Esophagus squamous epithelium (tissue), 5 donors: ENCODE results near the gene PLXND1. TPM values are rescaled to one million over a fixed set of nuclear protein-coding genes. Genes with fewer than 3 reads are reported as not detected.

ENCODE experiments used
- DNase-seq: peaks from one replicate; lab custom pipeline; 2025; lab: John Stamatoyannopoulos, UW
- H3K27ac ChIP-seq, 4 donors: fragments of 200-600 bp; sonication (generic); one replicate each; pipeline ENCODE4 v1.5.1; 2016 to 2019; ENCODE audit warnings: mild to moderate bottlenecking in 1 of 4
- H3K27me3 ChIP-seq, 4 donors: fragments of 200-600 bp; sonication (generic); 1 replicate in 3 of 4; 2 replicates in 1 of 4; pipeline versions ENCODE4 v1.5.1 to v1.6.0; 2017 to 2021; ENCODE audit warnings: antibody characterized with exemption in 1 of 4
- H3K36me3 ChIP-seq, 3 donors: fragments of 200-600 bp; sonication (generic); one replicate each; pipeline ENCODE4 v1.5.1; 2016 to 2019
- H3K4me1 ChIP-seq, 3 donors: fragments of 200-600 bp; sonication (generic); one replicate each; pipeline ENCODE4 v1.5.1; 2017 to 2019
- H3K4me3 ChIP-seq, 4 donors: fragments of 200-600 bp; sonication (generic); 1 replicate in 3 of 4; 2 replicates in 1 of 4; pipeline ENCODE4 v1.5.1; 2016 to 2019; ENCODE audit warnings: mild to moderate bottlenecking in 2 of 4, moderate library complexity in 1 of 4
- H3K9me3 ChIP-seq, 3 donors: fragments of 200-600 bp; sonication (generic); one replicate each; pipeline ENCODE4 v1.5.1; 2016 to 2019
- POLR2A ChIP-seq, 4 donors: fragments of 450-650 bp; IDR thresholded peaks; one replicate each; pipeline ENCODE4 v1.6.1; 2017; ENCODE audit warnings: antibody characterized with exemption in 4 of 4, mild to moderate bottlenecking in 4 of 4, moderate library complexity in 3 of 4
- WGBS, 2 donors: methylation state at CpG; one replicate each; pipeline ENCODE4 v1.1.5; 2018; 5-methylcytosine and 5-hydroxymethylcytosine counted together
- intact Hi-C: fragments of 100-400 bp; cut with DNase I; formaldehyde crosslinking; loops from one replicate; pipeline ENCODE4 v1.15.0; 2022
- total RNA-seq, 4 donors: library from RNA; depleted of rRNA; stranded (reverse); fragments of >200 nt; gene quantifications; one replicate each; pipeline ENCODE4 v1.1.0, GENCODE V29; 2016
- TF ChIP-seq, protein P1 (sequence below), 6 experiments: fragments of 450-650 bp in 4 of 6; fragments of 200-600 bp in 2 of 6; sonication (generic) in 2 of 6; IDR thresholded peaks; one replicate each; pipeline ENCODE4 v1.5.1; 2016 to 2019; ENCODE audit warnings: antibody characterized with exemption in 6 of 6, mild to moderate bottlenecking in 4 of 6, moderate library complexity in 4 of 6
- donor health status: DM: yes; HTN: yes; CAD: no.

PLXND1 gene
- total RNA-seq, 4 donors from 2014 or later = 4.5 to 66.0 (median 24.4) TPM

- no peaks in the 10 kb centered on the region for H3K36me3 ChIP-seq
- H3K4me3 ChIP-seq = no peak overlapping the region
- H3K27ac ChIP-seq = peak overlapping the region; percentile 19 to 92 (median 84)
- 54 to 66% methylated on average over 8 to 10 of the region's 10 CpGs for WGBS, 2 donors
- no peak for DNase-seq
- peaks cover 36 to 100% (median 85%) of the 10 kb centered on the region in 3 donors for H3K4me1 ChIP-seq
- H3K27me3 ChIP-seq = no peaks in the 10 kb centered on the region
- intact Hi-C loops = no loop called here
- H3K9me3 ChIP-seq = no peaks in the 10 kb centered on the region
- TF ChIP-seq, protein P1, sequence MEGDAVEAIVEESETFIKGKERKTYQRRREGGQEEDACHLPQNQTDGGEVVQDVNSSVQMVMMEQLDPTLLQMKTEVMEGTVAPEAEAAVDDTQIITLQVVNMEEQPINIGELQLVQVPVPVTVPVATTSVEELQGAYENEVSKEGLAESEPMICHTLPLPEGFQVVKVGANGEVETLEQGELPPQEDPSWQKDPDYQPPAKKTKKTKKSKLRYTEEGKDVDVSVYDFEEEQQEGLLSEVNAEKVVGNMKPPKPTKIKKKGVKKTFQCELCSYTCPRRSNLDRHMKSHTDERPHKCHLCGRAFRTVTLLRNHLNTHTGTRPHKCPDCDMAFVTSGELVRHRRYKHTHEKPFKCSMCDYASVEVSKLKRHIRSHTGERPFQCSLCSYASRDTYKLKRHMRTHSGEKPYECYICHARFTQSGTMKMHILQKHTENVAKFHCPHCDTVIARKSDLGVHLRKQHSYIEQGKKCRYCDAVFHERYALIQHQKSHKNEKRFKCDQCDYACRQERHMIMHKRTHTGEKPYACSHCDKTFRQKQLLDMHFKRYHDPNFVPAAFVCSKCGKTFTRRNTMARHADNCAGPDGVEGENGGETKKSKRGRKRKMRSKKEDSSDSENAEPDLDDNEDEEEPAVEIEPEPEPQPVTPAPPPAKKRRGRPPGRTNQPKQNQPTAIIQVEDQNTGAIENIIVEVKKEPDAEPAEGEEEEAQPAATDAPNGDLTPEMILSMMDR (IDR thresholded peaks at IDR 0.05) = no peak
- no peak for TF ChIP-seq POLR2A (IDR thresholded peaks at IDR 0.05)
Measured at GRCh38 chr3:129594409-129594808, 12.1 kb downstream of the PLXND1 start.

- Histone ChIP-seq H3K27me3 (no peaks in the 10 kb centered on the region), H3K4me1 (peaks cover 36 to 98% (median 83%) of the 10 kb centered on the region in 3 donors), H3K4me3 (no peak overlapping the region), H3K27ac (peak overlapping the region; percentile 72 to 92 (median 84)), H3K36me3 (peaks cover 0 to 2% (median 0%) of the 10 kb centered on the region in 3 donors), H3K9me3 (no peaks in the 10 kb centered on the region)
- TF ChIP-seq POLR2A (IDR thresholded peaks at IDR 0.05) = peak in 1 of 4 donors; percentile 14
- TF ChIP-seq, protein P1 (IDR thresholded peaks at IDR 0.05) = no peak
- DNase-seq = no peak
- WGBS, 2 donors = 65 to 68% methylated on average over 16 to 17 of the region's 22 CpGs
- intact Hi-C loops = no loop called here
Measured at GRCh38 chr3:129593595-129594339, 12.7 kb downstream of the PLXND1 start.

DNA sequence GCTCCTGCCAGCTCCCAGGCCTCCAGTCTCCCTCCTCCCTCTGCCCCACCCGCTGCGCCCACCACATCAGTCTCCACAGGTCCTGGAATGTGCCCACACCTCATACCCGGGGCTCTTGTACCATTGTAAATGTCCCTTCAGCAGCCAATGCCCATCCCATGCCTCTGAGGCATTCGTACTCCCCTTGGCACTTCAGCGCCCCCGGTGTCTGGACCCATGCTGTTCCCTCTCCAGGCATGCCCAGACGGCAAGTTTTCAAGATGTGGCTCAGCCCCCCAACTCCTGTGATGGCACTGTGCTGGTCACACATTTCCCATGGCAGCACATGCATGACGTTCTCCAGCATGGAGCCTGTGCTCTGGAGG lies 13.3 kb downstream of the PLXND1 start:
- 52 to 55% methylated on average over 3 to 5 of the region's 8 CpGs for WGBS, 2 donors
- Histone ChIP-seq H3K36me3 (peaks cover 0 to 8% (median 0%) of the 10 kb centered on the region in 3 donors), H3K4me3 (peak overlapping the region in 1 of 4 donors; percentile 33), H3K4me1 (peaks cover 35 to 97% (median 77%) of the 10 kb centered on the region in 3 donors), H3K9me3 (no peaks in the 10 kb centered on the region), H3K27ac (peak overlapping the region; percentile 72 to 92 (median 84)), H3K27me3 (no peaks in the 10 kb centered on the region)
- TF ChIP-seq, protein P1 (IDR thresholded peaks at IDR 0.05) = no peak
- no peak for TF ChIP-seq POLR2A (IDR thresholded peaks at IDR 0.05)
- intact Hi-C loops = no loop called here
- DNase-seq = no peak

- Histone ChIP-seq H3K4me3 (peak overlapping the region in 3 of 4 donors; percentile 10 to 33 (median 19)), H3K27ac (peak overlapping the region; percentile 72 to 92 (median 84)), H3K4me1 (peaks cover 32 to 97% (median 74%) of the 10 kb centered on the region in 3 donors), H3K9me3 (no peaks in the 10 kb centered on the region), H3K36me3 (peaks cover 0 to 14% (median 0%) of the 10 kb centered on the region in 3 donors), H3K27me3 (no peaks in the 10 kb centered on the region)
- DNase-seq = peak; percentile 7
- WGBS, 2 donors = 34 to 42% methylated on average over 19 of the region's 26 CpGs
- intact Hi-C loops = no loop called here
- no peak for TF ChIP-seq POLR2A (IDR thresholded peaks at IDR 0.05)
- TF ChIP-seq, protein P1 (IDR thresholded peaks at IDR 0.05) = no peak
Measured at GRCh38 chr3:129592381-129593131, 13.9 kb downstream of the PLXND1 start.
